IgD-negative memory B cell (primary cell): Measurements from ENCODE around the gene AMER2. TPM values are rescaled to one million over a fixed set of nuclear protein-coding genes. Genes with fewer than 3 reads are reported as not detected.

ENCODE experiments used
- H3K27ac Mint-ChIP-seq, 3 donors: one replicate each; pipeline ENCODE4 v1.8.0; 2020 to 2022; ENCODE audit warnings: mild to moderate bottlenecking in 3 of 3, mixed read lengths in 3 of 3, moderate library complexity in 1 of 3
- H3K27me3 Mint-ChIP-seq: one replicate; pipeline ENCODE4 v1.8.0; 2021; ENCODE audit warnings: mixed read lengths
- H3K36me3 Mint-ChIP-seq: one replicate; pipeline ENCODE4 v1.8.0; 2020; ENCODE audit warnings: mild to moderate bottlenecking, mixed read lengths
- H3K4me1 Mint-ChIP-seq, 3 donors: one replicate each; pipeline ENCODE4 v1.8.0; 2020 to 2022; ENCODE audit warnings: mixed read lengths in 3 of 3, mild to moderate bottlenecking in 1 of 3
- H3K4me3 Mint-ChIP-seq, 4 donors: one replicate each; pipeline ENCODE4 v1.8.0; 2020 to 2022; ENCODE audit warnings: mild to moderate bottlenecking in 4 of 4, mixed read lengths in 4 of 4, moderate library complexity in 3 of 4
- H3K9me3 Mint-ChIP-seq, 3 donors: one replicate each; pipeline ENCODE4 v1.8.0; 2020 to 2021; ENCODE audit warnings: mixed read lengths in 3 of 3, mild to moderate bottlenecking in 1 of 3
- polyA plus RNA-seq: library from polyadenylated mRNA; unstranded; fragments of 300-500 nt; fragmentation: Illumina TruSeq; gene quantifications from one replicate; pipeline ENCODE4 v1.2.3, GENCODE V29; 2021

The AMER2 gene
- polyA plus RNA-seq, 1 donor from 2014 or later: not detected

DNA sequence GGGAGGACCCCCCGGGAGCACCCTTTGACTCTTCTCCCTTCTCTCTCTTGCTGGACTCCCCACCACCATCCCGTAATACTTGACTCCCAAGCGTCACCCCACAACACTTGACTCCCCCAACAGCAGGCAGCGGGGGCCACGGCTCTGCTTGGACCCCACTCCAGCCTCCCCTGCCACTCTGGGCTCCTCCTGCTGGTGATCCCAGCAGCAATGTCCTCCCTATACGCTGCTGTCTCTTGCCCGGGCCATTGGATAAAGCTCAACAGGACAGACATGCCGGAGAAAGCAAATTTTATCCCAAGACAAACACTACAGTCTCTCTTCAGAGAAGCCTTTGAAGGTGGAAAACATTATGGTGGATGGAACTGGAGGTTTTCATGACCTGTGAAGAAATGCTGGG lies 20.4 kb upstream of the AMER2 start:
- H3K4me3 Mint-ChIP-seq: no peak overlapping the region
- H3K36me3 Mint-ChIP-seq: peaks cover 3% of the 10 kb centered on the region
- H3K4me1 Mint-ChIP-seq: peaks cover 0 to 2% (median 0%) of the 10 kb centered on the region in 3 donors
- H3K27ac Mint-ChIP-seq: no peak overlapping the region
- H3K9me3 Mint-ChIP-seq: peaks cover 0 to 6% (median 0%) of the 10 kb centered on the region in 3 donors
- peaks cover 26% of the 10 kb centered on the region for H3K27me3 Mint-ChIP-seq

- Mint-ChIP-seq H3K36me3 (peaks cover 3% of the 10 kb centered on the region), H3K27ac (no peak overlapping the region), H3K4me1 (peaks cover 0 to 2% (median 0%) of the 10 kb centered on the region in 3 donors), H3K9me3 (peaks cover 0 to 6% (median 0%) of the 10 kb centered on the region in 3 donors), H3K27me3 (peaks cover 26% of the 10 kb centered on the region), H3K4me3 (no peak overlapping the region)
These were observed 20.0 kb upstream of the AMER2 start for GRCh38 chr13:25192052-25192451.

DNA sequence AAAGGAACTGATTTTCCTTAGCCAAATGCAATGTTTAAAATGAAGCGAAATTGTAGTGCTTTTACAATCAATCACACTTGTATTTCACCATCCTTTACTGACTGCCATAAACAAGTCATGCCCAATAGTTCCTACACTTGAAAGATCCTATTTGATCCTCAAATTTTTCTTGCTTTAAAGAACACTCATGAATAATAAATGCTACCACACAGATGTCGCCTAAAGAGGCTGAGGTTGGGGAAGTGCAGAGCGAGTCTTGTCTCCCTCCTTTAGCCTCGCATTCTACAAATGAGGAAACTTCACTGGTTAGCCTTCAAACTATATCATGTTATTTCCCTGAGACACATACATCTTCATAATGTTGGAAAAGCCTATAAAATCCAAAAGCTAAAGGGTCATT lies 18.7 kb upstream of the AMER2 start:
- Mint-ChIP-seq H3K36me3 (peaks cover 3% of the 10 kb centered on the region), H3K4me1 (peaks cover 0 to 3% (median 2%) of the 10 kb centered on the region in 3 donors), H3K27ac (peak overlapping the region in 1 of 3 donors; percentile 51), H3K4me3 (no peak overlapping the region), H3K27me3 (peaks cover 30% of the 10 kb centered on the region), H3K9me3 (peaks cover 0 to 6% (median 0%) of the 10 kb centered on the region in 3 donors)

DNA sequence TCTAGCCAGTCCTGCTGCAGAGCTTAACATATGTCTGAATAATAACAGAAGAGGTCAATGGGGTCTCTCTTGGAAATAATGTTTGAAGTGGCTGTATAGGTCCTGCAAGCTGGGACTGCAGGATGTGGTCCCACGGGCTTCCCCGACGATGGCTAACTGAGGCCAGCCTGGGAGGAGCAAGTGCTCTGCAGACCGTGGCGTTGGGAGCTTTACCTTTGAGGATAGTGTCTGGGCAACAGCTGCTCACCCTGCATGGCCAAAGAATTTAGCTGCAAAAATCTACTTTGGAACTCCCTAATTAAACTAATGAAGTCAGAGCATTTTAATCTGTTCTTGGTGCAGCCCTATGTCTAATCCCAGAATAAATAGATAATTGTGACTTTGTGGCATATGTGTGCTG lies 18.2 kb upstream of the AMER2 start:
- peaks cover 0 to 6% (median 0%) of the 10 kb centered on the region in 3 donors for H3K9me3 Mint-ChIP-seq
- H3K27me3 Mint-ChIP-seq: peaks cover 28% of the 10 kb centered on the region
- H3K4me3 Mint-ChIP-seq: no peak overlapping the region
- H3K27ac Mint-ChIP-seq: no peak overlapping the region
- peaks cover 0 to 3% (median 2%) of the 10 kb centered on the region in 3 donors for H3K4me1 Mint-ChIP-seq
- H3K36me3 Mint-ChIP-seq: peaks cover 3% of the 10 kb centered on the region

DNA sequence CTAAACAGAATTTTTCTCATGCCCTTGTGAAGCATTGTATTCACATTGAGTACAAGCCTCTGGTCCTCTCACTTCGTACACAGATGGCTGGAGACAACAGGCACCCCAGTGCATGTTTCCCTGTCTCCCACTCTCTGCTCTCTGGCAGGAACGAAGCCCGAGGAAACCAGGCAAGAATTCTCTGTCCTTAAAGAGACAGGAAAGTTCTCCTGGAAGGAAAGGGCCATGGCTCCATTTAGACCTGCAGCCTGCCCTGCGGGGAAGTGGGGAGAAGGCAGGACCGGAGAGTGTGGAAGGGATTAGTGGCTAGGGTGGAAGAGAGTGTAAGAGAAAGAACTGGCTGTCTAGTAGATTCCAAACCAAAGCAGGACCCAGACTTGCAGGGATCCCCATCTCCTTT lies 15.5 kb upstream of the AMER2 start:
- peaks cover 23% of the 10 kb centered on the region for H3K27me3 Mint-ChIP-seq
- peaks cover 9% of the 10 kb centered on the region for H3K36me3 Mint-ChIP-seq
- H3K4me1 Mint-ChIP-seq: peaks cover 0 to 3% (median 2%) of the 10 kb centered on the region in 3 donors
- peaks cover 0 to 4% (median 2%) of the 10 kb centered on the region in 3 donors for H3K9me3 Mint-ChIP-seq
- H3K27ac Mint-ChIP-seq: no peak overlapping the region
- no peak overlapping the region for H3K4me3 Mint-ChIP-seq

DNA sequence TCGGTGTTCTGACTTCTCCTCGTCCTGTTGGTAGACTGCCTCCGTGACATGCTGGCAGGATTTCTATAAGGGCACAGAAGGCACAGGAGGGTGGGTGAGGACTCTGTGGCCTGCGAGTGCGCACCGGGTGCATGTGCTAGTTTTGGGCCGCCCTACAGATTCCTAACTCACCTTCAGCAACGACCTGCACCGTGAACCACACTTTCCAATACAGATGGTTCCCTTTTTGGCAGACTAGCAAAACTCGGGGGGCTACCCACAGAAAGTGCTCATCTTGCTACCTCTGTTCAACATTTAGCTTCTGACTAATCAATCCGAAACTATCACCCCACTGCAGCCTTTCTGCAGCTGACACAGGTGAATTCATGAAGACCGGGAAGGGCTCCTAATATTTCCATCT lies 14.1 kb upstream of the AMER2 start:
- Mint-ChIP-seq H3K9me3 (peaks cover 0 to 4% (median 2%) of the 10 kb centered on the region in 3 donors), H3K36me3 (peaks cover 9% of the 10 kb centered on the region), H3K4me3 (no peak overlapping the region), H3K27me3 (peaks cover 20% of the 10 kb centered on the region), H3K27ac (no peak overlapping the region), H3K4me1 (peaks cover 7 to 14% (median 11%) of the 10 kb centered on the region in 3 donors)

DNA sequence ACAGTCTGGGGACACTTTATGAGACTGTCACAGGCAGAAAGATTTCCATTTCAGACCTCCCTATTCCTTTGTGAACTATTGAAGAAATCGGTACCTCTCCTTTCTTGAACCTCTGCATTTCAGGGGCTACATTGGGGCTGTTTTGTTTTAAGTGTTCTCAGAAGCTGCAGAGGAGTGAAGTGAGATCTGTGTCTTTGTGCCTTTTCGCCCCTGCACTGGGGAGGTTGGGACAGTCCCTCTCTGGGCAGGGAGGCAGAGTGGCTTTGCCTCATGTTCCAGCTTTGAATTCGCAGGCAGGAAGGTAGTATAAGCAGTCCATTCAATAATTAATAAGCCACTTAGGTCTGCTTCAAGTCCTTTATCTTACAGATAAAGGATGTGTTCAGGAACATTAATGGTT lies 9.5 kb upstream of the AMER2 start:
- H3K27ac Mint-ChIP-seq: peak overlapping the region in 1 of 3 donors; percentile 48
- H3K9me3 Mint-ChIP-seq: peaks cover 4 to 6% (median 4%) of the 10 kb centered on the region in 3 donors
- peaks cover 6% of the 10 kb centered on the region for H3K36me3 Mint-ChIP-seq
- peaks cover 23 to 38% (median 34%) of the 10 kb centered on the region in 3 donors for H3K4me1 Mint-ChIP-seq
- peaks cover 10% of the 10 kb centered on the region for H3K27me3 Mint-ChIP-seq
- peak overlapping the region in 1 of 4 donors; percentile 24 for H3K4me3 Mint-ChIP-seq

GRCh38 chr13:25180775-25181537 lies 8.9 kb upstream of the AMER2 start:
- H3K36me3 Mint-ChIP-seq: peaks cover 6% of the 10 kb centered on the region
- peaks cover 4 to 8% (median 4%) of the 10 kb centered on the region in 3 donors for H3K9me3 Mint-ChIP-seq
- peaks cover 23 to 35% (median 34%) of the 10 kb centered on the region in 3 donors for H3K4me1 Mint-ChIP-seq
- H3K27ac Mint-ChIP-seq: peak overlapping the region in 2 of 3 donors; percentile 36 to 48
- peaks cover 7% of the 10 kb centered on the region for H3K27me3 Mint-ChIP-seq
- H3K4me3 Mint-ChIP-seq: peak overlapping the region in 2 of 4 donors; percentile 65 to 74

DNA sequence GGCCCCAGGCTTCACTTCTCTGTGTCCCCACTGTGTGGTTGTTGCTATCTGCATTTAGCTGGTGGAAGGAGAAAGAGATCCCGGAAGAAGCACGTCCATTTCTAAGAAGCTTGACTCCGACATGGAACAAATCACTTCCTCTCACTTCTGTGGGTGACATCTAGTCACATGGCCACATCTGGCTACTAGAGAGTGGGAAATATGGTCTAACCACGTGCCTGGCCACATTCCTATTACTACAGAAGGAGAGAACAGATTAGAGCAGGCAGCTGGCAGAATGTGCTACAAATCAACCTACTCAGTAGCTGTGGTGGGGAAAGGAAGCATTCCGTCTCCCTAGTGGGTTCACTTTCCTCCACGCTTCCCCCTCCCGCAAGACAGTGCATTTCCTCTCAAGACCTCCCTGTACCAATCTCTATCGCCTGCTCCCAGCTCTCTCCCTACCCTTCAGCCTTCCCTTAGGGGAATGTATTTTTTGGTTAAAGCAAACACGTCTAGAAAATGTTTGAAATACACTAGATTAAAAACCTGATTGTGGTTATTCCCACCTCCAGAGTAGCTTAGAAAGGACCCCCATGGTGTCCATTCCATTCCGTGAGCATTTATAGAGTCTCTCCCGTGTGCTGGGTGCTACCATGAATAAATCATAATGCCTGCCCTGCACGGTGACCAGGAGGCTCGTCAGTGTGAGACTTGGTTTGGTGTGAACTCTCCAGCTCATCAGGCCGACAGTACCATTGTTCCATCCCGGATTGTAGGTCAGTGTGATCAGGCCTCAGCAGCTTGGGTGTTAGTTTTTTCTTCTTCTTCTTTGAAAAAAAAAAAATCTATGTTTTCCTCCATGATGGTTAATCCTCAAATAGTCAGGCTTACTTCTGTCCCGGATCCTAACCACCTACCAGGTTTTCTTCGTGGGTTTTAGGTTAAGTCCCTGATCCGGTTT lies 8.0 kb upstream of the AMER2 start:
- peak overlapping the region; percentile 11 to 48 (median 36) for H3K27ac Mint-ChIP-seq

GRCh38 chr13:25179011-25179410 lies 6.9 kb upstream of the AMER2 start:
- Mint-ChIP-seq H3K4me1 (peaks cover 23 to 36% (median 34%) of the 10 kb centered on the region in 3 donors), H3K36me3 (peaks cover 4% of the 10 kb centered on the region), H3K9me3 (peaks cover 4 to 8% (median 4%) of the 10 kb centered on the region in 3 donors), H3K27me3 (peaks cover 17% of the 10 kb centered on the region), H3K4me3 (peak overlapping the region in 1 of 4 donors; percentile 74), H3K27ac (no peak overlapping the region)

More for the DNA sequence above, 8.0 kb upstream of the AMER2 start:
- Mint-ChIP-seq H3K4me3 (peak overlapping the region in 2 of 4 donors; percentile 65 to 74), H3K27me3 (peaks cover 12% of the 10 kb centered on the region), H3K9me3 (peaks cover 4 to 8% (median 4%) of the 10 kb centered on the region in 3 donors), H3K4me1 (peaks cover 23 to 35% (median 34%) of the 10 kb centered on the region in 3 donors), H3K36me3 (peaks cover 6% of the 10 kb centered on the region)

- H3K4me1 Mint-ChIP-seq: peaks cover 23 to 36% (median 34%) of the 10 kb centered on the region in 3 donors
- no peak overlapping the region for H3K4me3 Mint-ChIP-seq
These were observed 6.0 kb upstream of the AMER2 start for GRCh38 chr13:25178070-25178469.

DNA sequence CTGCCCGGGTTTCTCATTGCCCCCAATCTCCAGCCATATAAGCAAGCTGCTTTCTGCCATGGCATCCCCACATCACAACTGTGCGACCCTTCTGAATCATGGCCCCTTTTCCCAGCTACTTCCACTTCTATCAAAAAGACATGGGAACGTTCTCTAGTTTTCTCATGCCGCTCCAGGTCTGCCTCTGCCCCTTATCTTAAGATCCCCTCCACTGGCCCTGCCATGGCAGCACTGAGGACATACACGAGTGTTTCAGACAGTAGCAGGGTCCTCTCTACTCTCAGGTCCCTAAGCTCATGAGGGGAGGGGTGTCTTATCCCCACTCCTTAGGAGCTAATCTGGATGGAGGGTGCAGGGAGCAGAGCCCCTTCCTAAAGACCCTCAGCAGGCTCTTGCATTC lies 5.5 kb upstream of the AMER2 start:
- no peak overlapping the region for H3K4me3 Mint-ChIP-seq
- peaks cover 23 to 36% (median 34%) of the 10 kb centered on the region in 3 donors for H3K4me1 Mint-ChIP-seq
- no peak overlapping the region for H3K27ac Mint-ChIP-seq
- H3K27me3 Mint-ChIP-seq: peaks cover 27% of the 10 kb centered on the region
- H3K9me3 Mint-ChIP-seq: peaks cover 0 to 8% (median 1%) of the 10 kb centered on the region in 3 donors
- H3K36me3 Mint-ChIP-seq: no peaks in the 10 kb centered on the region

More at GRCh38 chr13:25178070-25178469, 6.0 kb upstream of the AMER2 start:
- no peak overlapping the region for H3K27ac Mint-ChIP-seq
- H3K36me3 Mint-ChIP-seq: no peaks in the 10 kb centered on the region
- peaks cover 25% of the 10 kb centered on the region for H3K27me3 Mint-ChIP-seq
- H3K9me3 Mint-ChIP-seq: peaks cover 0 to 8% (median 1%) of the 10 kb centered on the region in 3 donors

- peaks cover 33% of the 10 kb centered on the region for H3K27me3 Mint-ChIP-seq
- no peaks in the 10 kb centered on the region for H3K36me3 Mint-ChIP-seq
- no peak overlapping the region for H3K27ac Mint-ChIP-seq
- H3K9me3 Mint-ChIP-seq: peaks cover 0 to 9% (median 1%) of the 10 kb centered on the region in 3 donors
- H3K4me1 Mint-ChIP-seq: peaks cover 21 to 37% (median 34%) of the 10 kb centered on the region in 3 donors
- no peak overlapping the region for H3K4me3 Mint-ChIP-seq
These were observed 4.9 kb upstream of the AMER2 start for GRCh38 chr13:25177012-25177411.

DNA sequence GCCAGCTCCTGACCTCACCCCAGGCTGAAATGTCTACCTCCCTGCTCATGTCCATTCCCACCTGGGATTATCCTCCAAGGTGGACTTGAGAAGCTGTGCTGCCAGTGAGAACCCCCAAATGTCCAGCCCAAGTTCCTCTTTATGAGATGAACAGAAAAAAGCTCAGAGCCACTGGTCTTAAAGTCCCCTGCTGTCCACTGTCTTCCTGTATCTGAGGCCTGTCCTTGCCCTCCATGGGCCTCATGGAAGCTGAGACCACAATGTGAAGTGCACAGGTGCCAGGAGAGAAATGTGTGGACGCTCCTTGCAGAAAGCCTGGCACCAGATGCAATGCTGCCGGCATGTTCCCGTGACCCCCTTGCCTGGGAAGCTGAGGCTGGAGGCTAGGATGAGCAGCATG lies 3.3 kb upstream of the AMER2 start:
- H3K36me3 Mint-ChIP-seq: no peaks in the 10 kb centered on the region

More for the DNA sequence above, 3.3 kb upstream of the AMER2 start:
- Mint-ChIP-seq H3K9me3 (peaks cover 0 to 11% (median 1%) of the 10 kb centered on the region in 3 donors), H3K4me1 (peaks cover 16 to 30% (median 29%) of the 10 kb centered on the region in 3 donors), H3K27ac (no peak overlapping the region), H3K27me3 (peaks cover 42% of the 10 kb centered on the region), H3K4me3 (no peak overlapping the region)
